GM19328 (cell line): ENCODE results near the gene SENP7.
"Not testable (repeated sequence)": the region's sequence is repeated elsewhere in the genome, so short reads cannot be mapped to it uniquely, and the experiment has no call there.

Experiments
- ATAC-seq: cut with Tn5 transposase; IDR thresholded peaks from one replicate; pipeline ENCODE4 v1.9.1; 2021; ENCODE audit warnings: mild to moderate bottlenecking, moderate library complexity; ENCODE audit not compliant: unreplicated experiment

The SENP7 gene

GRCh38 chr3:101464235-101464634, 48.8 kb downstream of the SENP7 start:
- no peak for ATAC-seq

- ATAC-seq = no peak
Observed at GRCh38 chr3:101461451-101461850, 51.6 kb downstream of the SENP7 start.

GRCh38 chr3:101458387-101458786, 54.6 kb downstream of the SENP7 start:
- ATAC-seq = no peak

GRCh38 chr3:101454629-101455028, 58.4 kb downstream of the SENP7 start:
- ATAC-seq = no peak

- ATAC-seq = no peak
Observed at GRCh38 chr3:101453961-101454360, 59.1 kb downstream of the SENP7 start.

- ATAC-seq = not testable (repeated sequence)
Observed at GRCh38 chr3:101438641-101439040, 74.4 kb downstream of the SENP7 start.

- no peak for ATAC-seq
Observed at GRCh38 chr3:101433652-101434051, 79.4 kb downstream of the SENP7 start.

- ATAC-seq = no peak
Observed at GRCh38 chr3:101423984-101424888, 88.8 kb downstream of the SENP7 start.

- no peak for ATAC-seq
Observed at GRCh38 chr3:101418851-101419250, 94.2 kb downstream of the SENP7 start.

- ATAC-seq = no peak
Observed at GRCh38 chr3:101414121-101414520, 98.9 kb downstream of the SENP7 start.

- ATAC-seq = no peak
Observed at GRCh38 chr3:101413656-101414055, 99.4 kb downstream of the SENP7 start.

GRCh38 chr3:101391413-101391950, 121.5 kb downstream of the SENP7 start:
- ATAC-seq = no peak

- no peak for ATAC-seq
Observed at GRCh38 chr3:101388706-101389105, 124.3 kb downstream of the SENP7 start.

GRCh38 chr3:101387351-101387750, 125.7 kb downstream of the SENP7 start:
- no peak for ATAC-seq

GRCh38 chr3:101384426-101384825, 128.6 kb downstream of the SENP7 start:
- no peak for ATAC-seq

GRCh38 chr3:101383656-101384055, 129.4 kb downstream of the SENP7 start:
- no peak for ATAC-seq

- ATAC-seq = no peak
Observed at GRCh38 chr3:101383156-101383575, 129.8 kb downstream of the SENP7 start.

- no peak for ATAC-seq
Observed at GRCh38 chr3:101381809-101382208, 131.2 kb downstream of the SENP7 start.

GRCh38 chr3:101379658-101380376, 133.2 kb downstream of the SENP7 start:
- ATAC-seq = peak; percentile 94

- ATAC-seq = no peak
Observed at GRCh38 chr3:101377796-101378195, 135.2 kb downstream of the SENP7 start.

GRCh38 chr3:101377209-101377608, 135.8 kb downstream of the SENP7 start:
- ATAC-seq = no peak

GRCh38 chr3:101375586-101375985, 137.4 kb downstream of the SENP7 start:
- ATAC-seq = no peak
